NCI-H146 treated with DMSO at 0.1 percent for 48 hours (cell line): Measurements from ENCODE around the gene TMEM132D.
"Not testable (repeated sequence)": the region's sequence is repeated elsewhere in the genome, so short reads cannot be mapped to it uniquely, and the experiment has no call there.

Experiments used
- DNase-seq: peaks from one replicate; lab custom pipeline; 2025; ENCODE audit not compliant: unreplicated experiment; lab: John Stamatoyannopoulos, UW

Gene TMEM132D

DNA sequence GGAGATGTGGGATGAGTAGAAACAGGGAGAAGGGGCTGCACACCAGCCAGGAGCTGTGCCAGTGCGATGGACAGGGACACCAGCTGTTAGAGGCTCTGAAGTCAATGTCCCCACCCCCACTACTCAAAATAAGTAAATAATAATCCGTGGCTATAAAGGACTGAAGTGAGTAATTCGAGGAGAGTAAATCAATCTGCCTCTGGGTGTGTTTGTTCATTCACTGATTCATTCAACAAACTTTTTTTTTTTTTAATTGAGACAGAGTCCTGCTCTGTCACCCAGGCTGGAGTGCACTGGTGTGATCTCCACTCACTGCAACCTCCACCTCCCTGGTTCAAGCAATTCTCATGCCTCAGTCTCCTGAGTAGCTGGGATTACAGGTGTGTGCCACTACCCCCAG is 363.6 kb downstream of the TMEM132D start:
- no peak for DNase-seq

DNA sequence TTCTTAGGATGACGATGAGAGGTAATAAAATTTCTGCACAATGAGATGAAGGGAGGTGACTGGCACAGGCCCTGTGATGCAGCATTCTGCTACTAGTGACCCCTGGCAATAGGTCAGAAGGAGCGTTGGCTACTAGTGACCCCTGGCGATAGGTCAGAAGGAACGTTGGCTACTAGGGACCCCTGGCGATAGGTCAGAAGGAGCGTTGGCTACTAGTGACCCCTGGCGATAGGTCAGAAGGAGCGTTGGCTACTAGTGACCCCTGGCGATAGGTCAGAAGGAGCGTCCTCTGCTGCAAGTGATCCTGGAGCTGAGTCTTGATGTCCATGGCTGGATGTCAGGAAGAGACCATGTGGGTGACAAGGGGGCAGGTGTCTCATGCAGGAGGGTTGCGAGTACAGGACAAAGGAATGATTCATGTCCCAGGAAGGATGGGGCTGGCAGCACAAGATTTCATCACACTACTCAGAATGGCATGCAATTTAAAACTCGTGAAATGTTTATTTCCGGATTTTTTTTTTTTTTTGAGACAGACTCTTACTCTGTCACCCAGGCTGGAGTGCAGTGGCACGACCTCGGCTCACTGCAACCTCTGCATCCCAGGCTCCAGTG is 365.0 kb downstream of the TMEM132D start:
- DNase-seq = not testable (repeated sequence)

DNA sequence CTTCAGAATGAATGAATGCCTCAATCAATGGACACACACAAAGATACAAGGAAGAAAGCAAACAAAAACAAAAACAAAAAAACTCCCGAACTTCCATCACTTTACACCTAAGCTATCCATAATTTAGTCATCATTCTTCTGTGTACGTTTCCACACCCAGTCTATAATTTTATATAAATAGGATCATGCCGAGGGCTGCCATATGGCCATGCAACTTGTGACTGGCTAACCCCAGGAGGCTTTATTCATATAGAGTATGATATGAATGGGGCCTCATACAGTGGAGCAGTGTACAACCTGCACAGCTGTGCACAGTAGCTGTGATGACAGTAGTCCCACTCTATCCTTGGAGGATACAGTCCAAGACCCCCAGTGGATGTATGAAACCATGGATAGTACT is 365.7 kb downstream of the TMEM132D start:
- DNase-seq = no peak

DNA sequence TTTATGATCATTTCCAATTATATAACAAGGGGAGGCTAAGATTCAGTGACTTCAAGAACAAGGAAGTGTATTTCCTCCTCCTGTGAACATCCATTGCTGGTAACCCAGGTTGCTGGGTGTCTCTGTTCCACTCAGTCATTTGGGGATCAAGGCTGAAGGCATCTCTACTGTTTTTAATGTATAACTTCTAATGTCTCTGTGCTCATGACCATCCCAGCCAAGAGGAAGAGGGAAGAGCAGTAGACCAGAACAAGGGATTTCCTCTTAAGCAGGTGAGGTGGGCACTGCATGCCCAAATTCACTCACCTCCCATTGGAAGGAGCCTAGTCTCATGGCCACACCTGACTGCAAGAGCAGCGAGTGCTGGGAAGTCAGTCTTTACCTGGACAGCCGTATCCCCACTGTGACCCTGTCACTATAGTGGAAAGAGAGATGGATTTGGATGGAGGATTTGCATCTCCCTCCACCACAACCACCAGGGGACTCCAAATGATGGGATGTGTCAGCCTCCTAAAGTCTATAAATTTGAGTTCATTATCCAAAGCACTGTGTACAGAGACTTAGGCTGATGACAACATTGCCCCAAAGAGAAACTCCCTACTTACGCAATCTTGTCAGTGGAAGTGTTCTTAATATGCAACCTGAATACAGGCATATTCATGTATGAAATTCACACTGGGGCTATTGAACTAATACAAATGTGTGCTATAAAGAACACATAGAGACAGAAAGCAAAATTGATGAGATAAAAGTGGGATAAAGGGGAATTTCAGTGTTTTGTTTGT is 368.7 kb downstream of the TMEM132D start:
- no peak for DNase-seq

DNA sequence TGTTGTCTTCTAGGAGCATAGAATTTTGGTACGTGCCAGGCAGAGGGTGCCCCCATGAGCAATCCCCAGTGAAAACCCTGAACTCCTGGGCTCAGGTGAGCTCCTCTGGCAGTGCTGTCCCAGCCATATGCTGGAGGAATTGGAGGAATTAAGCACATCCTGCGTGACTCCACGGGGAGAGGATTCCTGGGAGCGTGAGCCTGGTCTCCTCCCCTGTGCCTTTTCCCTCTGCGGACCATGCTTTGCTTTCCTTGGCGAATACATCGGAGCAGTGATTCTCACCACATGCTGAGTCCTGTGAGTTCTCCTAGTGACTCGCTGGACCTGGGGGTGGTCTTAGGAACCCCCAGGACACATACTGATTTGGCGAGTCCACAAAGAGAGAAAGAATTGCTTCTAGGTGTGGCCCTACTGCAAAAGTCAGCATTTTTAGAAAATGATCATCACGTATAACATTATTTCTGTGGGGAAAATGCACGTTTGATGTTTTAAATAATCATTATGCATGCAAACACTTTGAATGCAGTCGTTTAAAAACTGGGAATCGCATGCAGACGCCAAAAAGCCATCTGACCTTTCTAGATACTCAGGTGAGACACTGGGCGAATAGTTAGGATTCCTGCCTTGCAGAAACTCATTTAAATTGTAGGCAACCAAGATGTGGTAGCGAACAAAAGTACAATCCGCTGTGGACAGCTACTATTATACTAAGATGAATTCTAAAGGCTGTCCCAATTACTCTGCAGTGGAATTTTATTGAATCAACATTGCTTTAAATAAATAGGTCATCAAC is 370.9 kb downstream of the TMEM132D start:
- DNase-seq = no peak

DNA sequence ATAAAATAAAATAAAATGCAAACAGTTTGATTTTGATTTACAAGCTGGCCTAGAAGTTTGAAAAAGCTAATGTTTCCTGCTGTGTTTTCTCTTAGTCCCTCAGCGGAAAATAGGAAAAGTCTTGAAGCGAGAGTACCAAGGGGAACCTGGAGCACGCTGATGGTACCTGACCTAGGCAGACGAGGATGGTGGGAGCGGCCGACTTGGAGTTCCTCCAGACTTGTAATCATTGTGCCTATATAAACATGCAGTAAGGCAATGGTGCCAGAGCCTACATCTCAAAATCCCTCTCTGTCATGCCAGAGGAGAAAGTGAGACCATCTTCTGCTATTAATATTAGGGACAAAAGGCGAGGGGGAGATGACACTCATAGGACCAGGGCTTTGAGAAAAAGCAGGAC is 371.7 kb downstream of the TMEM132D start:
- DNase-seq = no peak

DNA sequence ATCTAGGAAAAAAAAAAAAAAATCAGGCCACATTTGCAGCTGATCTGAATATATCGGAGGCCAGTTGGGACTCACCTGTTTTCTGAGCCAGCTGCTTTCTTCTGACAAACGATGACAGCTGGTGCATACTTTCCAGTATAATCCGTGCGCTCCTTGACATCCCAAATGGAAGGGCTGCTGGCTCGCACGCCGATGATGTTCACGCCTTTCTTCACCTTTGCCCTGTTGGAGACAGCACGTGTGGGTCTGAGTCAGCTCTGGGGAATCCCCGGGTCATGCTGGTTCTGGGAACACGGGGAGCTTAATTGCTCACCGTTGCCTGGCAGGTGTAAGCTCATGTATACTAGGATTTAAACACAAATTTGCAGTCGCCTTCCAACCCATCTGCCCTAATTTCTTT is 372.8 kb downstream of the TMEM132D start:
- peak; percentile 74 for DNase-seq

DNA sequence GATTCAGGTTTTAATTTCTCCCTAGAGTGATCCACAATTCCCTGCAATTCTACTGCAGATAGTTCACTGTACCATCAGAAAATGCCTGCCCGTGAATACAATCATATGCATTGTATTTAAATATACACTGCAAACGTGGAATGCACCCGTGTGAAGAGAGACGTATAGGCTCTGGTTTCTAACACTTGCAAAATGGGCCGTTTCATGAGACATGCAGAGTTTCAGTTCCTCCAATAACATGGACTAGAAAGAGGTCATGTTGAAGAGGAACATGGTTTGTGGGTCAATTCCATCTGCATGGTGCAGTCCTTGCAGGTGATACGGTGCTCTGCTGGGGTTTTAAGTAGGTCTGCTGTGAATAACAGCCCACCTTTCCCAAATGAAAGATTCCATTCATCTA is 373.3 kb downstream of the TMEM132D start:
- no peak for DNase-seq

DNA sequence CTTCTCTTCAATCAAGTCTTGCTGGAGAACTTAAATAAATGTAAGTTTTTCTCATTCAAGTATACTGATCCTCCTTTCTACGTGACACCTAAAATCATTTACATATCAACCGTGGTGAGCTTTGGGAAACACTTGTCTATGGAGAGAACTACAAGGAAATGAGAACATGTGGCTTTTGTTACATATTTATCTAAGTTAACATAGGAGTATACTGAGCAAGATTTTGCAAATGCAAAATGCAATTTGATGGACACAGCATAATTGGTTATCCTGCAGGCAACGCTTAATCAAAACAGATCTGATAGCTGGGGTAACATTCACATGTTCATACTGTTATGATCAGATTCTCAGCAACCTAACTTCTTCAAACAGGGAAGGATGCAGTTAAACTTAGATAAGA is 376.3 kb downstream of the TMEM132D start:
- no peak for DNase-seq

DNA sequence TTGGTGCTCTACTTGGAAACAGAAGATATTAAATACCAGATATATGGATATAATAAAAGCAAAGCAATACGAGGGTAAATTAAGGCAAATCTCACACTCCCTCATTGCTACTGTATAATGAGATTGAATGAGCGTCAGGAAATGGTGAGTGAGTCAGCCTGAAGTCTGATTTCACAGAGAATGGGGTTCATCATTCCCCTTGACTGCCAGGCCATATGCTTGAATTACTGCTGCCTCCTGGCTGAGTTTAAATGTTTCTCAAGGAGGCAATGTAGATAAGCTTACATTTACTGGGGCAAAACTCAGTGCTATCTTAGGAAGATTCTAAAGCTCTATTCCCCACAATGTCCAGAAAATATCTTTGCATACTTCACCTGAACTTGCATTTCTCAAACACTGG is 380.2 kb downstream of the TMEM132D start:
- no peak for DNase-seq

DNA sequence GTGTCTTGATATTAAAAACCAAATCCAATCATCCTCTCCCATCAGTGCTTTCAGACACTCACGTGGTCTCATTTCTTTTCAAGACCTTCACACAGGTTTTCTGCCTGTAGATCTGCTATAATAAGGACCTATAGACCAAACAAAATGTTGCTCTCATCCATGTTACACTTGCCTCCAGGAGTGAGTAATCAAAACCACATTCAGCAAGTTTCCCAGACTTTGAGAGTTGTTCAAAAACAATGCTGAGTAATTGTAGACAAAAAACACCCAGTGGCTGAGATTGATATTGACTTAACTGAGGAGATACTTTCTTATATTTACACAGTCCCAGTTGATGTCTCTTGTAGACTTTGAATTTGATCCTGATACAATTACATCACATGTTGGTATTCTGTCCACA is 383.1 kb downstream of the TMEM132D start:
- no peak for DNase-seq

DNA sequence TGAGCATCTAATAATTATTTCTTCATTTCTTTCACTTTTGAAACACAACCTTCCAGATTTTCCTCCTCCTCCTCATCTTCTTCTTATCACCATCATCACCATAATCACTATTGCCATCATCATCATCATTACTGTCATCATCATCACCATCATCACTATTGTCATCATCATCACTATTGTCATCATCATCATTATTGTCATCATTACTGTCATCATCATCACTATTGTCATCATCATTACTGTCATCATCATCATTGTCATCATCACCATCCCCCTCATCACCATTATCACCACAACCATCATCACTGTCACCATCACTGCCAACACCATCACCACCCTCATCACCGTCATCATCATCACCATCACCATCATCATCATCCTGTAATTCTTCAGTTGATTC is 400.0 kb downstream of the TMEM132D start:
- no peak for DNase-seq

DNA sequence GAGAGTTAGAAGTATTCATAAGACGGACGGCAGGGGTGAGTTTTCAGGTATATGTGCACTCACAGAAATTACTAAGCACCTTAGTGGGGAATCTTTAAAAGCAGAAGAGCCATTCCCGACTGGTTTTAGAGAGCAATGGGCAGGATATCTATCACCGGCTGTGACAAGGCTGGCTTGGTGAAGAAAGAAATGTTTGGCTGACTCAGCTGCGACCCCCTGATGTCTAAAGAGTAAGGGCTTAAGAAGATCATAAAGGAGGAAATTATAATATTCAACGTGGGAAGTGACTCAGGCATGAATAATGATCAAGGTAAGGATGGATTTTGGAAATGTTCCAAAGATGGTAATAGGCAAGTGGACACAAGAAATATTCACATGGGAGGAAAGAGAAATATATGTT is 407.6 kb downstream of the TMEM132D start:
- no peak for DNase-seq

DNA sequence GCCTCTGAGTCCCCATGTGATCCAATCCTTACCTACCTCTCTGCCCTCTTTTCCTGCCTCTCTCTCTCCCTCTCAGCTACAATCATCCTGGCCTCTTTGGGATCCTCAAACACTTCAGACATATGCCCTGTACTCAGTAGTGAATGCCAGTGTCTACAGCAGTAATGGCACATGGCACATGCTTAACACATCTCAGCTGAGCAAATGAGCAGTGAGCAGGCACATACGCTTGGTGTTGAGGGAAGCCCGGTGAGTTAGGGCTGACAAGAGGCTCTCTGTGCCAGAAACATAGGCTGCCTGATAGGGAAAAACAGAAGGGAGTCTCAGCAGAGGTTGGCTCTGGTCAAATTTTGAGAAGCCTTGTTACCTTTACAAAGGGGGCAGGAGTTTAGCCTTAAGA is 409.1 kb downstream of the TMEM132D start:
- DNase-seq = no peak

DNA sequence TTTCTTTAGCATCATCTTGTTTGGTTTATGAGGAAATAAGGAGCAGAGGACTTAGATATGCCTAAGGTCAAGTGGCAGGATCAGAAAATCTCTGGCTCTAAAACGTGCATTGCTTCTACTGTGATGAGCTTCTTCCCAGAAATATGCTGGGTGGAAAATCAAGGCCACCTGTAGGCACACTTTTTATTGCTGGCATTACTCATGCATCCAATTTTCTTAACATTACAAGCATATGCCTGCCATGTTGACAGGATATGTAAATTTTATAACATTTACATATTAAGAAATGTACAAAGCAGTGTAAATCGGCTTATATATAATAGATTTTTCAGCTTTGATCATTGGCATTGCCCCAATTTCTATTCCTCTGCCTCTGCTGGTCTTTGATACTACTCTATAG is 409.6 kb downstream of the TMEM132D start:
- DNase-seq = no peak

DNA sequence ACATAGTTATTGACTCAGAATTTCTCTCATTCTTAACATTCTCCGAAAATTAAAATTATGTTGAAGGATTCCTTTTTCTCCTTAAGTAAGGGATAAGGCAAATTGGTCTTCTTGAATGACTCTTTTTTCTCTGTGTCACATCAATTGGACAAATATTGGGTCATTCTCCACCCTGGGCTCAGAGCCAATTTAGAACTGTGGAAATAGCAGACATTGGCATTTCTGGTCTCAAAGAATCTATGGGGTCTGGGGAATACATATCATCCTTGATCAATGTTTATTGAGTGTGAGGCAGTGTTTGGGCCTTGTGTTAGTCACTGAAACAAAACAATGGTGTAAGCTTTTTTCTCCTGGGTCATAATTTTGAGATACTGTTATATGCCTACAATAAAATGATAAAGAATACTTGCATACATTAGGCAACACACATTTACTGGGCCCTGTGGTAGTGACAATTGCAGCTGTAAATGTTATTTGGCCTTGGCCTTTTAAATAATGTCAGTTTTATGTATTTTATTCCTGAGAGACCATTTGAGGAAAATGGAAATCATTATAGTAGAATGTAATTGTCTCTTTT is 414.6 kb downstream of the TMEM132D start:
- DNase-seq = no peak

DNA sequence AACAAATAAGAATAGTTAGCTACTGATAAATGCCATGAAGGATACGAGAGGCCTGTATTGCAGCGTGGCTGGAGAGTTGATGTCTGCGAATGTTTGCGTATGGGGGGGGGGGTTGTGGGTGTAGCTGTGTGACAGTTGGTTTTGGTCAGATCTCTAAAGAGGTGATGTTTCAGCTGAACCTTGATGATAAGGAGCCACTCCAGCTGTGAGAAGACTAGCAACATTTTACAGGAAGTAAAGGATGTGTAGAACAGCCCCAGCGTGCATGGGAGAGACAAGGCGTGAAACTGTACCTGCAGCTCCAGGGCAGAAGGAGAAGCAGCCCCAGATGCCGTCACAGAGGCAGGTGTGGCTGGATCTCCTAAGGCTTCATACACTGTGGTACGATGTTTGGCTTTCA is 416.9 kb downstream of the TMEM132D start:
- peak; percentile 7 for DNase-seq

DNA sequence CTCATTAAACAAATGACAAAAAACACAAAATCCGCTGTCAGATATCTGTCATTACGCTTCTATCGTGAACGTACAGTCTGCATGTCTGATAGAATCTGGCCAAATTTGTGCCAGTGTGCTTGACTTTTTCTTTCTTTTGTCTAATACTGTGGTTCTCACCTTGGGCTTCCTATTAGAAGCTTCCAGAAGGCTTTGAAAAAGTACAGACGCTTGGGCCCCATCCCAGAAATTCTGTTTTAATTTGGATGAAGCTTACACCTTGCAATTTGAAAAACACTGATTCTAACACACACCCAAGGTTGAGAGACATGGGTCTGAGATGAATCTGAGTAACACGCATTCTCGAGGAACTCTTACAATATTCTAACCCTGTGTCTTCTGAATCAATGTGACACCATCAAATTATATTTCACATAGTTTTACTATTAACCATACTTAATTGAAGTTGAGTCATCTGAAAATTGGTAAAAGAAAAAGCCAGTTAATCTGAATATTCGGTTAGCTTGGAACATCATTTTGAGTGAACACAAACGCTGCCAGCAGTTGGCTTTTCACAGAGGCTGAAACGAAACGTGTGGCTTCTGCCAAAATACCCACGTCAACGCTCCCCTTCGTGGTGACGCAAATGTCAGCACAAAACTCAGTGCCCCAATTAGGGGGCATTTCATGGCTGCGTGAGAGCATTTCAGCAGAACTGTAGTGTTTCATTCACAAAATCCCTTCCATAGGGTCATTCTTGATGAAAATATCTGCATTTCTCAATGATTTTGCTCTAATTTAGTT is 420.5 kb downstream of the TMEM132D start:
- no peak for DNase-seq

DNA sequence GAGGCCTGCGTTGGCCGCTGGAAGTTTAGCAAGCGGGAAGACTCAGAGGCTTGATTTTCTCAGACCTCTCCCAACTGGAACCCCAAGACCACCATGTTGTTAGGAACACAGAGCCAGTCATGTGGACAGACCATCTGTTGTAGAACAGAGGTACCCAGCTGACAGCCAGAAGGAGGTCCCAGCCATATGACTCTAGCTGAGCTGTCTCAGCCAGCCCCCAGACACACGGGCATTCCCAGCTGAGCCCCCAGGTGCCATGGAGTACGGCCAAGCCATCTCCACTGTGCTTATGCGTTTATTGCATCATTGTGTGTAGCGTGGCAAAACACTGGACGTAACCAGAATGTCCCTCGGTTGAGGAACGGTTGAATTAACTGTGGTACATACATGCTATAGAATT is 421.9 kb downstream of the TMEM132D start:
- DNase-seq = no peak

DNA sequence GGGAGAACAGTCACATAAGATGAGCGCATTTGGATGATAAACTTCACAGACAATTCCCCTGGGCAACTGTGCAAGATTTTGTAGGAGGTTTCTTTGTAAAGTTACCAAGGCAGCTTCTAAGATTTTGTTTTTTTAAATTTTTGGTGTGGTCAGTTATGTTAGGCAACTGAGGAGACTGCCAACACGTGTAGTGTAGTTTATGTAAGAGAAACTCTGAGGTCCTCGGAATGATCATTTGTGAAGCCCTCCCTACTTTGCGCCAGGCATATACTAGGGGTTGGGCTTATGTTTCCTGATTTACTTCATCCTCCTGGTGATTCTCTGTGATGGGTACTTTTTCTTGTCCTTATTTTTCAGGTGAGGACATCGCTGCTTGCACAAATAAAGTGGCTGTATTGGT is 433.6 kb downstream of the TMEM132D start:
- DNase-seq = no peak

DNA sequence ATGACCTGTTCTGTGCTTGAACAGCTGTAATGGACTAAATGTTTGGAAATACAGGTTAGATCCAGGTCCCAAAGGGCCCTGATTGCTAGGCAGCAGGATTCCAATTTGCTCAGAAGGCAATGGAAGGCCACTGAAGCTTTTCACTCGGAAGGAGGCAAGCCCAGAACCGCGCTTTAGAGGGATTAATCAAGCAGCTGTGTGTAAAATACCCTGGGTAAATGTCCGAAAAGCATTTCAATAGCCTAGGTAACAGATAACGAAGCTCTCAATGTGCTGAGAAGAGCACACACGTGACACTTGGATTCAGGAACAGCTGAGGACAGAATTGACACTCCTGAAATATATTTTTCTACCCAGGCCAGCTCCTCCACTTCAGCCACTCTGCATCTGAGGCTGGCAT is 436.1 kb downstream of the TMEM132D start:
- DNase-seq = no peak
